Measurements from ENCODE around the gene CHRND.
A peak's percentile ranks its signal among the peaks of the same experiment; 100 is the strongest.
"Not testable (repeated sequence)": the region's sequence is repeated elsewhere in the genome, so short reads cannot be mapped to it uniquely, and the experiment has no call there.

The CHRND gene

DNA sequence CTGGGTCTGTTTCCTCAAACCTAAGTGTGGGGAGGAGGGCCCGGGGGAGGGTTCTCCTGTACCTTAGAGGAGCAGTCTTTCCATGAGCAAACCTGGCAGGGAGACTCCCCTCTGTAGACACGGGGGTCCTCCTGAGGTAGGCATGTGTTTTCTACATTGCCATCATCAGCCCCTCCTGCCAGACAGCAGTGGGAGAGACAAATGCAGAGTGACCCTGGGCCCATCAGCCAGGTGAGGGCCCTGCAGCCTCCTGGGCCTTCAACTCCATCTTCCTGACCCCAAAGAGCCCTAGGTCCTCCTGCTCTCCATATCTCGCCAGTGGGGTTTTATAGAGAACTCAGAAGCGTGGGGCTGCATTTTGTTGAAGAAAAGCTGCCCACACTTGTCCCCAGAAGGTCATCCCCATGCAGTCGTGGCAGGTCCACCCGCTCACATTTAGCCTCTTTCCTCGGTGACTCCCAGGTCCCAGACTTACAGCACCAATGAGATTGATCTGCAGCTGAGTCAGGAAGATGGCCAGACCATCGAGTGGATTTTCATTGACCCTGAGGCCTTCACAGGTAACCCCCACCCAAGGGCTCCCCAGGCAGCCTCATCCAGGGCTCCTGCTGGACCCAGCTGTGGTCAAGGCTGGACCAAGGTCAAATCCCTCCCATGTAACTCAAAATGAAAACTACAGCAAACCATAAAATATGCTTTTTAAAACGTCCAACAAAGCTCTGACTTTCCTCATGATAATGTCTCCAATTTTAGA is 16.2 kb downstream of the CHRND start:
- DNase-seq (ENCODE audit: low spot score), result no peak

DNA sequence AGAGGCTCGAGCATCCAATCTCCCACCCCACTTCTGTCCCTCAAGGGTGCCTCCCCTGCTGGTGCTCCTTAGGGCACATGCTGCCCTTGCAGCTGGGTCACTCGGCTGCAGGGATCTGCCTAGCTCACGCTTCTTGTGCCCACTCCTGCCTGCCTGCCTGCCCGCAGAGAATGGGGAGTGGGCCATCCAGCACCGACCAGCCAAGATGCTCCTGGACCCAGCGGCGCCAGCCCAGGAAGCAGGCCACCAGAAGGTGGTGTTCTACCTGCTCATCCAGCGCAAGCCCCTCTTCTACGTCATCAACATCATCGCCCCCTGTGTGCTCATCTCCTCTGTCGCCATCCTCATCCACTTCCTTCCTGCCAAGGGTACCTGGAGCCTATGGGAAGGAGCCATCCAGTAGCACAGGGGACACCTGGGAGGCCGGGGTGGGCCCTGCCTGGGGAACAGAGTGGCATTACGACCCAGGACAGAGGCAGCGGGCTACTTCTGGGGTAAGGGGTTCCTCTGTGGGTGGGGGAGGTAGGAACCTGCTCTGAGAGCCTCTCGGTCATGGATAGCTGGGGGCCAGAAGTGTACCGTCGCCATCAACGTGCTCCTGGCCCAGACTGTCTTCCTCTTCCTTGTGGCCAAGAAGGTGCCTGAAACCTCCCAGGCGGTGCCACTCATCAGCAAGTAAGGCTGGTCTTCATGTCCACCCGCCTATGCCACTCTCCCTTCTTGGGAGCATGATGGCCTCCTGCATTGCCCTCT is 16.9 kb downstream of the CHRND start:
- DNase-seq (ENCODE audit: low spot score), result no peak

DNA sequence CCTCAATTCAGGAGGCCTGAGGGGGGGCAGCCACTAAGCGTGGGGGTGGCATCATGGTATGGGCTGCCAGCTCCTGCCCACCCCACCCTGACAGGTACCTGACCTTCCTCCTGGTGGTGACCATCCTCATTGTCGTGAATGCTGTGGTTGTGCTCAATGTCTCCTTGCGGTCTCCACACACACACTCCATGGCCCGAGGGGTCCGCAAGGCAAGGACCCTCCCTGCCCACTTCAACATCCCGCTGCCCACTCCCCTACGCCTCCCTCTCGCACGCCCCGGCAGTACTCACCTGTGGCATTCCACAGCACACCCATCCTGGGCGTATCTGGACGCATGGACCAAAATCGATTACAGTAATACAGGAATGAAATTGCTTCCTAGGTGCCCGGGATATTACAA is 17.5 kb downstream of the CHRND start:
- DNase-seq (ENCODE audit: low spot score), result no peak

DNA sequence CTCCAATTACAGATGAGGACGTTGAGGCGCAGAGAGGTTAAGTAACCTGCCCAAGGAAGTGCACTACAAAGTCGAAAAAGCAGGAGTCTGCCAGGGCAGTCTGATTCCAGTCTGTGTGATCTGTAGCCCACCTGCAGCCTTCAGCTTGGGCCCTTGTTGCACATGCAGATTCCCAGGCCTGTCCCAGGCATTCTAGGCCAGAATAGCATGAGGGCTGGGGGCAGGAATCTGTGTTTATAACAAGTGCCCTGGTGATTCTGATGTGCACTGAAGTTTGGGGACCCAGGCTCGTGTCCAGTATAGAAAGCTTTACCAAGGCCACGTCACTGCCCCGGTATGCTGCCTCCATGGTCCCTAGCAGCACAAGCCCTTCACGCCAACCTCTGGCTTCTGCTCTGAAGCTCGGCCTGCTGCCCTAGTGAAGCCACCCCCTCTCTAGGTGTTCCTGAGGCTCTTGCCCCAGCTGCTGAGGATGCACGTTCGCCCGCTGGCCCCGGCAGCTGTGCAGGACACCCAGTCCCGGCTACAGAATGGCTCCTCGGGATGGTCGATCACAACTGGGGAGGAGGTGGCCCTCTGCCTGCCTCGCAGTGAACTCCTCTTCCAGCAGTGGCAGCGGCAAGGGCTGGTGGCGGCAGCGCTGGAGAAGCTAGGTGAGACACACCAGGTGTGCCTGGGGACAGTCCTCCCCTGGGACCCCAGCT is 18.1 kb downstream of the CHRND start:
- no peak for DNase-seq (ENCODE audit: low spot score)

DNA sequence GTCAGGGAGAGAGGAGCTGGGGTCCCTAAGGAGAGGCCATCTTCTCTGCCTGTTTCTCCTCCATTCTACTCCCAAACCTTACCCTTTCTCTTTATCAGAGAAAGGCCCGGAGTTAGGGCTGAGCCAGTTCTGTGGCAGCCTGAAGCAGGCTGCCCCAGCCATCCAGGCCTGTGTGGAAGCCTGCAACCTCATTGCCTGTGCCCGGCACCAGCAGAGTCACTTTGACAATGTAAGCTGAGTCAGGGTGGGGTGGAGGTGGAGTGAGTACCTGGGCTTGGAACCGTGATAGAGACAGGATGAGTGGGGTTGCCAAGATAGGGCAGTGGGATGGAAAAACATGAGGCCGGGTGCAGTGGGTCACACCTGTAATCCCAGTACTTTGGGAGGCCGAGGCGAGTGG is 18.7 kb downstream of the CHRND start:
- no peak for DNase-seq (ENCODE audit: low spot score)

DNA sequence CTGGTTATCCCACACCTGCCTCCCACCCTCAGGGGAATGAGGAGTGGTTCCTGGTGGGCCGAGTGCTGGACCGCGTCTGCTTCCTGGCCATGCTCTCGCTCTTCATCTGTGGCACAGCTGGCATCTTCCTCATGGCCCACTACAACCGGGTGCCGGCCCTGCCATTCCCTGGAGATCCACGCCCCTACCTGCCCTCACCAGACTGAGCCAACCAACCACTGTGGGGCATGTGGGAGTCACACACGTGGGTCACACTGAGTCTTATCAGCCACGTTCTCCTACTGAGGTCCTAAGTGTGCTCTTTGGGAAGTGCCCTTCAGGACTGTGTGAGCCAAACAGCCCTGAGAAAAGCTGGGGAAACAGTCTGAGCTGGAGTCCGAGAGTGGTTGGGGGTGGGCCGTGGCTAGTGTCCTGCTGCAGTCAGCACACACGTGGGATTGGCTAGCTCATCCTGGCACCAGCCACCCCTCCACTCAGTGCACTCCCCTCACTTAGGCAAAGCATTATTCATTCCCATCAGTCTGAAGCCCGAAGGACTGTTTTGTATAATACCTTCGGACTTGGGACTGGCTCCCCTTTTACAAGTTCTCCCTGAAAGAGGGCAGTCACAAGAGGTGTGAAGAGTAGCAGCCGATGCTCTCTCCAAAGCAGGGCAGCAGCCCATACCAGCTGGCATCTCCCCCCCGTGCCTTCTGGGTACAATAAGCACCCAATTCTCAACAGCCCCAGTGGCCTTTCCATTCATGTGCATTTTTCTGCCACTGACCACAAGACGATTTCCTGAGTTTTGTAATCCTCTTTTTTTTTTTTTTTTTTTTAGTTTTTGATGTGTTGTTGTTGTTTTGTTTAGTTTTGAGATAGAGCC is 19.8 kb downstream of the CHRND start:
- DNase-seq (ENCODE audit: low spot score), result no peak

DNA sequence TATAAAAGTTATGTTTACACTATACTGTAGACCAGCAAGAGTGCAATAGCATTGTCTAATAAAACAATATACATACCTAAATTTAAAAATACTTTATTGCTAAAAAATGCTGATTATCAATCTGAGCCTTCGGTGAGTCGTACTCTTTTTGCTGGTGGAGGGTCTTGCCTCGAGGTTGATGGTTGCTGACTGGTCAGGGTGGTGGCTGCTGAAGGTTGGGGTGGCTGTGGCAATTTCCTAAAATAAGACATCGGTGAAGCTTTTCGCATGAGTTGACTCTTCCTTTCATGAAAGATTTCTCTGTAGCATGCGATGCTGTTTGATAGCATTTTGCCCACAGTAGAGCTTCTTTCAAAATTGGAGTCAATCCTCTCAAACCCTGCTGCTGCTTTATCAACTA is 22.0 kb downstream of the CHRND start:
- DNase-seq (ENCODE audit: low spot score), result no peak

DNA sequence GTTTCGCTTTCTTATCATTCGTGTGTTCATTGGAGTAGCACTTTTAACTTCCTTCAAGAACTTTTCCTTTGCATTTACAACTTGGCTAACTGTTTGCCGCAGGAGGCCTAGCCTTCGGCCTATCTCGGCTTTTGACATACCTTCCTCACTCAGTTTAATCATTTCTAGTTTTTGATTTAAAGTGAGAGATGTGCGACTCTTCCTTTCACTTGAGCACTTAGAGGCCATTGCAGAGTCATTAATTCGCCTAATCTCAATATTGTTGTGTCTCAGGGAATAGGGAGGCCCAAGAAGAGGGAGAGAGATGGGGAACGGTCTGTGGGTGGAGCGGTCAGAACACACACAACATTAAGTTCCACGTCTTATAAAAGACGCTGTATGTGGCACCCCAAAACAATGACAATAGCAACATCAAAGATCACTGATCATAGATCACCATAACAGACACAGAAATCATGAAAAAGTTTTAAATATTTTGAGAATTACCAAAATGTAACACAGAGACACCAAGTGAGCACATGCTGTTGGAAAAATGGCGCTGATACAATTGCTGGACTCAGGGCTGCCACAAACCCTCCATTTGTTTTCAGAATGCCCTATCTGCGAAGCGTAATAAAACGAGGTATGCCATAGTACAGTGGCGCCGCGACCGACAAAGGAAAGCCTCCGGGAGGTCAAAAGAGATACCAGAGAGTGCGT is 23.8 kb downstream of the CHRND start:
- no peak for DNase-seq (ENCODE audit: low spot score)

DNA sequence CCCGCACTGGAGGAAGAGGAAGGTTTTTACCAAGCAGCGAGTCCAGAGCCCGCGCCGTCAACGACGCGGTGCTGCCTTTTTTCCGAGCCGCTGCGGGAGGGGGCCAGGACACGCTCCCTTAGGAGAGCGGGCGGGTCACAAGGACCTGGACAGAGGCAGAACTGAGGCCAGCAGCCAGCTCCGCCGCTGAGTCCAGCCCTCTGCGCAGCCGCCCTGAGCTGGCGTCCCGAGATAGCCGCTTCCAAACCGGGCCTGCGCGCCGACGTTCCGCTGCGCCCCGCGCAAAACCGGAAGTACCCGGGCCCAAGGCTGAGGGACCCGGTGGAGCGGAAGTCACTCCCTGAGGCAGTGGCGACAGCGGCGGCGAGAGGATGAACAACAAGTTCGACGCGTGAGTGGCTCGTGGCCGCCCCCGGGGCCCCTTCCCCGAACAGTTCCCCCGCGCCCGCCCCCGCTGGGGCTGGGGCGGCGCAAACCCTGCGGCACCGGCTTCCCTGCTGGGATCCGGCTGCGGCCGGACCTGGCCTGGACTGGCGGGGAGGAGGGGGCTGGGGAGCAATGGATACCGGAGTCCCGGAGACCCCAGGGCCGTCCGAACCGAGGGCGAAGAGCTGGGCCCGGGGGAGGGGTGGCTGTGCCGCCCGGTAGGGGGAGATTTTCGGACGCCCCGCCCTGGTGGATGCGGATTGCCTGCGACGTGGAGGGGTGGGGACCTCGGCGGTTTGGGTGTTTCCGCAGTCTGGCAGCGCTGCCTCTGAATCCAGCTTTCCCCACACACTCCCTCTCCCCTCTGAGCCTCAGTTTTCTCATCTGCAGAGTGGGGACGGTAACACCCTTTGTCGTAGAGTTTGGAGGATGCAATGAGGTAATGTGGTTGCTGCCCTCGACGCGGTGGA is 24.6 kb downstream of the CHRND start, which contains the start of the genes EIF4E2 and TIGD1:
Gene EIF4E2, plus strand, starts transcription at position 336 of the 896 bp plus-strand sequence. Its CDS starts 36 bp downstream, at position 372.
Gene TIGD1, minus strand, starts transcription at position 204 of the 896 bp plus-strand sequence. CDS start 675 bp downstream, outside the sequence.
- peak; percentile 95 for DNase-seq (ENCODE audit: low spot score)

DNA sequence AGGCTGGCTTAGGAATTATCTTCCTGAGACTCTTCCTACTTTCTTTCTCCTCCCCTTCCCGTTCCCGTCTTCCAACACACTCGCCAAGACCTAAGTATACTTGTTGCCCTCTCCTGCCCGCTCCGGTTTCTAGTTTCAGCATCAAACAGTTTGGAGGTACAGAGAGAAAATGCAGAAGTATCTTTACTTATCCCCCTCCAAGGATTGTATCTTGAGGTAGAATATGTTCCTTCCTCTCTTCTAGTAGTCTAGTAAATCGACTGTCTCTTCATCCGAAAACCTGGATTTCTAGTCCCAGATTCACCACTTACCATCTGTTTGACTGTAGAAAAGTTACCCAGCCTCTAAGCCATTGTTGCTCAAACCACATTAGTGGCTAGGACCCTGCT is 25.3 kb downstream of the CHRND start:
- DNase-seq (ENCODE audit: low spot score), result no peak

DNA sequence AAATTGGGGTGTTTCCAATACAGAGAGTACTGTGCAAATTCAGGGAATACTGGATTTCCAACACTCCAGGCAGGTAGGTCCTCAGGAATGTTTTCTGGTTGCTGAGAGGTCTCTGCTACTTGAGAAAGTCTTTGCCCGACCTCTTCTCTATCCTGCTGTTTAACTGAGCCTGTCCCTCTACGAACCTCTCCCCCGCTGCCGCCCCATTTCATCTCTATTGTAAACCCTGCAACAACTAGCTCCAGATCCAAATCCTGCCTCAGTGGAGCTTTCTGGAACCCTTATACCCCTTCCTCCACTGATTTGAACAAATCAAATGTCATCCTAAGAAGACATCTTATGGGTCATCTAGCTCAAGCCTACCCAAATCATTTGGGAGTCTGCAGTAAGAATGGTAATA is 25.8 kb downstream of the CHRND start:
- DNase-seq (ENCODE audit: low spot score), result no peak

DNA sequence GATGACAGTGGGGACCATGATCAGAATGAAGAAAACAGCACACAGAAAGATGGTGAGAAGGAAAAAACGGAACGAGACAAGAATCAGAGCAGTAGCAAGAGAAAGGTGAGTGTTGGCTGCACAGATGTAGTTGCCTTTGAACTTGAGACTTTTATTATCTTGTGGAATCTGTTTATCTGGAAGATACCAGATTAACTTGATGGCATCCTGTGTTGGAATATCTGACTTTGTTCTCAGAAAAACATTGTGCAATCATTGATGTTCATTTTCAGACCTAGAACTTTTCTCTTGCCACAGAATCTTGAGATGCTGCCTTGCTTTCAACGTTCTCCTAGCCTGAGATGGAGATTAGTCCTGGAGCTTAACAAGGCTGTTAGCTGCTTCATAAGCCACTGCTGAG is 30.5 kb downstream of the CHRND start:
- no peak for DNase-seq (ENCODE audit: low spot score)

DNA sequence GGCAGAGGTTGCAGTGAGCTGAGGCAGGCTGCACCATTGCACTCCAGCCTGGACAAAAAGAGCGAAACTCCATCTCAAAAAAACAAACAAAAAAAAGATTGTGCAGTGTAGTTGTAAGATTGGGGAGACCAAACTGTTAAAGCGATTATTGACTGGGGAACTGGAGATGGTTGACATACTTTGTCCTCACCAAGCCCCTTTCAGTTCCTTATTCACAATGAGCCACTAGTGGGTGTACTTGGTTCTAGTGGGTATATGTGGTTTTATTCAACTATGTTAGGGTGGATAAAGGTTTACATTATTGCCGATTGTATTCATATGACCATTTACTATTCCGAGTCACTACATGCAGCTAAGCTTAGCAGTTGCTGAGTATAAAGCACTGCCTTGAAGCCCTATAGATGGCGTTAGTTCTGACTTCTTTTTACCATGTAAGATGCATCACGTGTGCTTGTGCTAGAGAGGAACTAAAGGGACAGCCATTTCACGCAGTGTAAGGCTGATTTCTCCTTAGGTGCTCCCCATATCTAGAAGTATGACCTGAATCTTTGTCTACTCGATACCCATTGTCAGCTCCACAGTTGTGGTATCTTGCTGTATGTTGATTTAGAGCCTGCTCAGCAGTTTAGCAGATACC is 36.7 kb downstream of the CHRND start:
- no peak for DNase-seq (ENCODE audit: low spot score)

DNA sequence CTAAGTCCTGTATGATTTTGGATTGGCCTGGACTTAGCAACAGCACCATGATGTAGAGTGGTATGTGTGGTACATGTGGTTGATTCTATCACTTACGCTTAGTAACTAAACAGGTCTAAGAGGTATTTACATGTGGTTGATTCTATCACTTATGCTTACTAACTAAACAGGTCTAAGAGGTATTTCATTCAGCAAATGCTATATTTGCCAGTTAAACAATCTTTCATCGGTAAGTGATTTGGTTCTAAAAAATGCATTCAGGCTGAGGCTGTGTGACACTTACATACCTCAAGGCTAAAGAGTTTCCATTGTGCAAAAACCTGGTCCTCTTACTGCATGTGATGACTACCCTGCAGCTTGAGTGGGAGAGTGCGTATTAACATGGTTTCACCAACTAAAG is 37.6 kb downstream of the CHRND start:
- DNase-seq (ENCODE audit: low spot score), result no peak

DNA sequence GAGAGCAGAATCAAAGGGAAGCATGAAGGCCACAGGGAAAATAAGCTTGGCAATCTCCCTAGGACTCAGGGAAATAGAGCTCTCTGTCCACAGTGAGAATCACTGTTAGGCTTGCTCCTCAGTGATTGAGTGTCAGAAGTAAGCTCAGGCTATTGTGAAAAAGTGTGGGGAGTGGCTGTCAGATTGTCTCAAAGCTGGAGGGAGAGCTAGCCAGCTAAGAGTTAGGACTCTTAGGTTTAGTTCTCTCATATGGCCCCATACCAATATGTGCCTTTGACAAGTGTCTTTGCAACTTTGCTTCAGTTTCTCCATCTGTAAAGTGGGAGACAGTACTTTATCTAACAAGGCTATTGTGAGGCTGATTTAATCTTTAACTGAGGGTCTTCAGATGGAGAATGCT is 41.8 kb downstream of the CHRND start:
- no peak for DNase-seq (ENCODE audit: low spot score)

DNA sequence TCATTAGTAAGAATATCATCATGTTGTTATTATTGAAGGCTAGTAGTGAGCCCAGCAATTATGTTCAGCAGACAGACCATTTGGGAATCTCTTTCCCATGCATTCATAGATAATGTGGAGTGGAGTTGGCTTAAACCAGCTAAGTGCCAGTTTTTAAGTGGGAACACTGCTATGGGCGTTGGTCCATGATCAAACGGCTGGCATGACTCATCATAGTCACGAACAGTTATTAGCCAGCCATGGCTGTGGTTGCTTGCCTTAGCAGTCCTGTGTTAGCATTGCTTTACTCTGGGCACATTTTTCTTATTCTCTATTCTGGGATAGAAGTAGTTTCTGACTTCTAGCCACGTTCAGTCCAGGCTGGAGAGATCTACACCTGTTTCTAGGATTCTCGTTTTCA is 42.2 kb downstream of the CHRND start:
- no peak for DNase-seq (ENCODE audit: low spot score)

DNA sequence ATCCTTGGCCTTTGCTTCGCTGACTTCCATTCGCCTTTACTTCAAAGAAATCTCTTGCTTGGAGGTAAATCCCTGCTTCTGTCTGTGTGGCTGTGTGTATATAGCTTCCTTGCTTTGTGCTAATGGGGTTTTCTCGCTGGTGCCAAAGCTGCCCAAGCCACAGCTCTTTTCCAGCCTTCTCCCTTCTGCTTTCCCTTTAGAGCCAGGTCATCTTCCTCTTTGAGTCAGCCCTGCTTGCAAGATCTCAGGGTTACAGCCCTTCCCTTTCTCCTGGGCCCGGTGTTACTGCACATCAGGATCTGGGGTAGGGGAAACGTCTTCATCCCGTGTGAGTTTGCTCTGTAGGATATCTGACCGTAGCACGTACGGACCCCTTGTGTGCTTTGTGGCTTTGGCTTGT is 43.6 kb downstream of the CHRND start:
- DNase-seq (ENCODE audit: low spot score), result no peak

DNA sequence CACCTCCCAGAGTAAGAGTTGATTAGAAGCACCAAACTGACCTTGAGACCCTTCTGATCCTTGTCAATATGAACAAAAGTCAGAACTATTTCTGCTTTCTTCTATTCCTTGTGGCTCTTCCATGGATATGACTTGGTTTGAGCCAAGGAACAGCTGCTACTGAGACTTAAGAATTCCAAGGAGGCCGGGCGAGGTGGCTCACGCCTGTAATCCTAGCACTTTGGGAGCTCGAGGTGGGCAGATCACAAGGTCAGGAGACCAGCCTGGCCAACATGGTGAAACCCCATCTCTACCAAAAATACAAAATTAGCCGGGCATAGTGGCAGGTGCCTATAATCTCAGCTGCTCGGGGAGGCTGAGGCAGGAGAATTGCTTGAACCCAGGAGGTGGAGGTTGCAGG is 44.5 kb downstream of the CHRND start:
- not testable (repeated sequence) for DNase-seq (ENCODE audit: low spot score)

DNA sequence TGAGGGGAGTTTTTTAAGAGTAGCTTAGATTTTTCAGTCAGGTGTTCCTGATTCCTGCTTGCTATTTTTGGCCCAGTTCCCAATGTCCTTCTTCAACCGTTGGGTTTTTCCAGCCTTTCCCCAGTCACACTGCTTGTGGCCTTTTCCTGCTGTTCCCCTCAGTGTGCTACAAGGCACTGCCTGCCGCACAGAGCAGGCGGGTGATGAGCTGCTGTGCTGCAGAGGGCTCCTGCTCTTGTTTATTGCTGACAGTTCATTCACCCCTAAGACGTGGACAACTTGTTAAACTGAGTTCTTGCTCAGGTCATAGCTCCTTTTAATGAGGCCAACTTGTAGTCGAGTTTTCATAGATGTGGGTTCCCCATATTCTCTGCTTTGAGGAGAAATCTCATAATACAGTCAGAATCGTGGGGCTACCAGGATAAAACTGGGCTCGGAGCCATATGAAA is 45.1 kb downstream of the CHRND start:
- DNase-seq (ENCODE audit: low spot score), result no peak
